ENCODE data around the gene CPPED1.

DNA sequence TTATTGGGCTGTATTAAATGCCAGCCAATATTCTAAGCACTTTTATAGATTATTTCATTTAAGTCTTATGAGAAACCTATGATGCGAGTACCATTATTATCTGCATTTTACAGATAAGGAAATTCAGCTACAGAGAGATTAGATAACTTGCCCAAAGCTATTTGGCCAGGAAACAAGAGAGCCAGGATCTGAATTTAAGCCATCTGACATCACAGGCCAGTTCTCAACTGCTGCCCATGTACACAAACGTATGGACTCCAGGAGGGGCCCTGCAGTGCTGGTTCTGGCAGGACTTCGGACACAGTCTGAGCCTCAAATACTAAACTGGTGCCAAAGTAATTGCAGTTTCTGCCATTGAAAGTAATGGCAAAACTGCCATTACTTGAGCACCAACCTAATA, 40.2 kb downstream of the CPPED1 start:
- TF ChIP-seq, protein P1, sequence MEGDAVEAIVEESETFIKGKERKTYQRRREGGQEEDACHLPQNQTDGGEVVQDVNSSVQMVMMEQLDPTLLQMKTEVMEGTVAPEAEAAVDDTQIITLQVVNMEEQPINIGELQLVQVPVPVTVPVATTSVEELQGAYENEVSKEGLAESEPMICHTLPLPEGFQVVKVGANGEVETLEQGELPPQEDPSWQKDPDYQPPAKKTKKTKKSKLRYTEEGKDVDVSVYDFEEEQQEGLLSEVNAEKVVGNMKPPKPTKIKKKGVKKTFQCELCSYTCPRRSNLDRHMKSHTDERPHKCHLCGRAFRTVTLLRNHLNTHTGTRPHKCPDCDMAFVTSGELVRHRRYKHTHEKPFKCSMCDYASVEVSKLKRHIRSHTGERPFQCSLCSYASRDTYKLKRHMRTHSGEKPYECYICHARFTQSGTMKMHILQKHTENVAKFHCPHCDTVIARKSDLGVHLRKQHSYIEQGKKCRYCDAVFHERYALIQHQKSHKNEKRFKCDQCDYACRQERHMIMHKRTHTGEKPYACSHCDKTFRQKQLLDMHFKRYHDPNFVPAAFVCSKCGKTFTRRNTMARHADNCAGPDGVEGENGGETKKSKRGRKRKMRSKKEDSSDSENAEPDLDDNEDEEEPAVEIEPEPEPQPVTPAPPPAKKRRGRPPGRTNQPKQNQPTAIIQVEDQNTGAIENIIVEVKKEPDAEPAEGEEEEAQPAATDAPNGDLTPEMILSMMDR (IDR thresholded peaks at IDR 0.05 in 8 of 11, conservative IDR thresholded peaks at IDR 0.05 in 3 of 11), result no peak
- TF ChIP-seq POLR2A (IDR thresholded peaks at IDR 0.05), result no peak

Data from spleen (tissue), 7 donors.